Activated CD8-positive, alpha-beta memory T cell treated with anti-CD3 and anti-CD28 coated beads for 1 hour (primary cell): ENCODE data around the gene LSR.
"Not testable (repeated sequence)": the region's sequence is repeated elsewhere in the genome, so short reads cannot be mapped to it uniquely, and the experiment has no call there.

Experiments used
- DNase-seq, 2 donors: peaks; one replicate each; pipeline ENCODE4 v3.0.0-alpha.2; 2020; ENCODE audit warnings: low read depth in 1 of 2; ENCODE audit errors: extremely low read depth in 1 of 2

LSR gene

GRCh38 chr19:35284153-35285094, 35.6 kb downstream of the LSR start:
- no peak for DNase-seq

GRCh38 chr19:35285095-35285449, 36.3 kb downstream of the LSR start:
- no peak for DNase-seq

- not testable (repeated sequence) for DNase-seq
Observed at GRCh38 chr19:35285465-35285864, 36.7 kb downstream of the LSR start.

GRCh38 chr19:35286101-35286500, 37.3 kb downstream of the LSR start:
- DNase-seq: not testable (repeated sequence)

GRCh38 chr19:35287713-35288112, 38.9 kb downstream of the LSR start:
- no peak for DNase-seq

- no peak for DNase-seq
Observed at GRCh38 chr19:35288331-35288730, 39.5 kb downstream of the LSR start.

- DNase-seq: no peak
Observed at GRCh38 chr19:35288906-35289305, 40.1 kb downstream of the LSR start.

- no peak for DNase-seq
Observed at GRCh38 chr19:35290381-35291127, 41.8 kb downstream of the LSR start.

- no peak for DNase-seq
Observed at GRCh38 chr19:35291259-35291658, 42.5 kb downstream of the LSR start.

- DNase-seq: no peak
Observed at GRCh38 chr19:35291916-35292315, 43.1 kb downstream of the LSR start, which contains the start of gene MAG. MAG (plus strand) TSS chr19:35292161; CDS start chr19:35295409, 3,248 bp downstream.

GRCh38 chr19:35292421-35293362, 43.9 kb downstream of the LSR start:
- DNase-seq: no peak

GRCh38 chr19:35293363-35293739, 44.5 kb downstream of the LSR start:
- no peak for DNase-seq

- no peak for DNase-seq
Observed at GRCh38 chr19:35293808-35294207, 45.0 kb downstream of the LSR start.

- DNase-seq: no peak
Observed at GRCh38 chr19:35294328-35294727, 45.5 kb downstream of the LSR start.

- DNase-seq: no peak
Observed at GRCh38 chr19:35294859-35295791, 46.3 kb downstream of the LSR start.

GRCh38 chr19:35295792-35296462, 47.1 kb downstream of the LSR start:
- no peak for DNase-seq

- DNase-seq: no peak
Observed at GRCh38 chr19:35296644-35297514, 48.1 kb downstream of the LSR start.

- no peak for DNase-seq
Observed at GRCh38 chr19:35297515-35297848, 48.7 kb downstream of the LSR start.
